Globus pallidus (tissue), 1 donor: ENCODE data around the gene ADRB2.
"Not testable (repeated sequence)": the region's sequence is repeated elsewhere in the genome, so short reads cannot be mapped to it uniquely, and the experiment has no call there.

Source experiments
- DNase-seq: peaks from one replicate; pipeline ENCODE4 v3.0.0-alpha.2; 2015; ENCODE audit warnings: low spot score

ADRB2 gene

DNA sequence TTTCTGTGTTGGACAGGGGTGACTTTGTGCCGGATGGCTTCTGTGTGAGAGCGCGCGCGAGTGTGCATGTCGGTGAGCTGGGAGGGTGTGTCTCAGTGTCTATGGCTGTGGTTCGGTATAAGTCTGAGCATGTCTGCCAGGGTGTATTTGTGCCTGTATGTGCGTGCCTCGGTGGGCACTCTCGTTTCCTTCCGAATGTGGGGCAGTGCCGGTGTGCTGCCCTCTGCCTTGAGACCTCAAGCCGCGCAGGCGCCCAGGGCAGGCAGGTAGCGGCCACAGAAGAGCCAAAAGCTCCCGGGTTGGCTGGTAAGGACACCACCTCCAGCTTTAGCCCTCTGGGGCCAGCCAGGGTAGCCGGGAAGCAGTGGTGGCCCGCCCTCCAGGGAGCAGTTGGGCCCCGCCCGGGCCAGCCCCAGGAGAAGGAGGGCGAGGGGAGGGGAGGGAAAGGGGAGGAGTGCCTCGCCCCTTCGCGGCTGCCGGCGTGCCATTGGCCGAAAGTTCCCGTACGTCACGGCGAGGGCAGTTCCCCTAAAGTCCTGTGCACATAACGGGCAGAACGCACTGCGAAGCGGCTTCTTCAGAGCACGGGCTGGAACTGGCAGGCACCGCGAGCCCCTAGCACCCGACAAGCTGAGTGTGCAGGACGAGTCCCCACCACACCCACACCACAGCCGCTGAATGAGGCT, at the start of gene ADRB2:
Gene ADRB2, plus strand, starts transcription at position 559 of the 686 bp plus-strand sequence. CDS start 221 bp downstream, outside the sequence.
- peak; percentile 90 for DNase-seq

DNA sequence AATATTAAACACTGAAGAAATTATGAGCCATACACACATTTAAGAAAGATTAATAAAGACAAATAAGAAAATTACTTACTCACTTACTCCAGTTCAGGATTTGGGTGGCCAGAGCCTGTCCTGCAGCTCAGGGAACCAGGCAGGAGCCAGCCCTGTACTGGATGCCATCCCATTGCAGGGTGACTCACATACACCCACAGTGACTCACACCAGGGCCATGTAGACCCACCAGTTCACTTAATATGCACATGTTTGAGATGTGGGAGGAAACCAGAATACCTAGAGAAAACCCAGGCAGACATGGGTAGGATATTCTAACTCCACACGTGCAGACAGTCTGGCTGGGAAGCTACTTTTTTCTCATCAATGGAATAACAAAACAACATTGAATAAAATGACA, 49.6 kb upstream of the ADRB2 start:
- no peak for DNase-seq

DNA sequence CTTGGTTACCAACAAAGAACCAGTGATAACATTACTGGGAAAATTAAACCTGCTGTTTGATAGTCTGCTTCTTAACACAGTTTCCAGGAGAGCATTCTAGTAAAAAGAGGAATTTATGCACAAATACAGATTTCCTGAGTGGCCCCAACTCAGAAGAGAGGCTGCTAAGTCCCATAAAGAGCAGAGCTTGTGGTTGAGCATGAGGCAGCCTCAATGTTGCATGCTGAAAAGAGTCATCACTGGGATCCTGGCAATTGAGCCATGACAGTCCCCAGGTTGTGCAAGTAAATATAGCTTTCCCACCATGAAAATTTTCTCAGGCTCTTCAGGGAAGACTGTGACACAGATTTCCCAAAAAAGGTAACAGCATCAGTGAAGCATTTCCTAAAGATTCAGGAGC, 47.5 kb upstream of the ADRB2 start:
- no peak for DNase-seq

DNA sequence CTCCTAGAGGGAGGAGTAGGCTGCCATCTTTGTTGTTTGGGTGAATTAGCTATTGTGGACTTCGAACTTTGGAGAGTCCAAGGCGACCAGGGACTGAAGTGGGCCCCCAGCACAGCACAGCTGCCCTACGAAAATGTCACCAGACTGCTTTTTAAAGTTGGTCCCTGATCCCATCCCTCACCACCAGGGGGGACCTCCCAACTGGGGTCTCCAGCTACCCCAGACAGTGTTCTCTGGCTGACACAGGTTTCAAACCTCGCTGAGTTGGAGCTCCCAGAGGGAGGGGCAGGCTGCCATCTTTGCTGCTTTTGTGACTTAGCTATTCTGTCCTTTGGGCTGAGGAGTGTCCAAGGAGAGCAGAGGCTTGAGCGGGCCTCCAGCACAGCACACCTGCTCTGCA, 45.7 kb upstream of the ADRB2 start:
- no peak for DNase-seq

DNA sequence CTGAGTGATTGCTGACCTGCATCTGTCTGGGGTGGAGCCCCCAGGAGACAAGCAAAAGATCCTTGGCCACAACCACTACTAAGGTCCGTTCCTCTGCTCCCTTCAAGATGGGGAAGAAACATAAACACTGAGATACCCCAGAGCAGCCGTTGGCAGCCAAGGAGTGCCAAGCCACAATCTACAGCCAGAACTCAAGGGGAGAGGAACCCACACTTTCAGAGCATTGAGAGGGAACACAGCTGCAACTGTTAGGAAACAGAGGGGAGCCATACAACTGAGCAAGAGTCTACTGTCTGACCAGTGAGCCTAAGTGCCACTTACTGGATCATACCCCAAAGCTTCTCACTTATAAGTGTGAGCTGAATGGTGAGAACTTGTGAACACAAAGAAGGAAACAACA, 44.6 kb upstream of the ADRB2 start:
- no peak for DNase-seq

DNA sequence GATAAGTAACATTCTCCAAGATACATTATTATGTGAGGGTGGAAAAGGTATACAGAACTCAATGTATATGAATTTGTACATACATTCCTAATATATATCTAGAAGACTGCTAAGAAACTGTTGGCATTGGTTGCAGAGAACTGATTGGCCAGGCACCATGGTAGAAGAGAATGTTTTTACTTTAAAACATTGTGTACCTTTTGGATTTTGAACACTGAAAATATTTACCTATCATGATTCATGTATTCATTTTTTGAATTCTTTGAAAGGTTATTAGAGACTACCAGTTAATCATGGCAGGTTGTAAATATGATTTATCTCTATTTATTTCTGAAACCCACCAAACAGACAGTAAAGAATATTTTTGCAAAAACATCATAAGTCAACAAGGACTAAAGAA, 41.2 kb upstream of the ADRB2 start:
- DNase-seq, result no peak

DNA sequence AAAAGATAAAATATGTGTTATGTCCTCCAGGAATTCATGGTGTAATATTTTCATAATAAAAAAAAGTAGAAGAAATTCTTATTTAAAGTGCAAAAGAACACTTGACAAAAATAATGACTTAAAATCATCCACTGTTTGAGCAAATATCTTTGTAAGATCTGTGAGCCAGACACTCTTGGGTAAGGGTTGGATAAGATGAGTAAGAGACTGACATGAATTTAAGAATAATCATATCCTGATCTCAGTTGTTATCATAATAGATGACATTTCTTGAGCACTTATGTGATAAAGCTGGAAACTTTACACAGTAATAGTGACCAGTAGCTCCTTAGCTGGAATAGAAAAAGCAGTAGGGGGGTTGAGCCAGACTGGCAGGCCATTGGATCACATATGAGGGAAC, 40.0 kb upstream of the ADRB2 start:
- no peak for DNase-seq

DNA sequence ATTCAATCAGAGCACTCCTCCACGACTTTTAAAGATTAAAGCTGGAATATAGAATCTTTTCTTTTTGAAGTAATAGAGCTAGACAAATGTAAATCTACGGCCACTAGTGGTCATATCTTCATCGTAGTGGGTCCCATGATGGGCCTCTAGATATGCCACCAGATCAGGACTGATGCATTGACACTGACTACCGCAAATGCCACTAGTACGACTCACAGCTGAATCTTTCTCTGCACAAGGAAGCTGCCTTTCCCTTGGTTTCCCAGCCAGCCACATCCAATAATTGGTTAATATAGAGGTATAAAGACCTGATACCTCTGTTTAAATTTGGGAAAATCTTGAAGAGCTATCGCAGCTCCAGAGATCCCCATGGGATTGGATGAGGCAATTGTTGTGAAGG, 37.8 kb upstream of the ADRB2 start:
- DNase-seq, result no peak

DNA sequence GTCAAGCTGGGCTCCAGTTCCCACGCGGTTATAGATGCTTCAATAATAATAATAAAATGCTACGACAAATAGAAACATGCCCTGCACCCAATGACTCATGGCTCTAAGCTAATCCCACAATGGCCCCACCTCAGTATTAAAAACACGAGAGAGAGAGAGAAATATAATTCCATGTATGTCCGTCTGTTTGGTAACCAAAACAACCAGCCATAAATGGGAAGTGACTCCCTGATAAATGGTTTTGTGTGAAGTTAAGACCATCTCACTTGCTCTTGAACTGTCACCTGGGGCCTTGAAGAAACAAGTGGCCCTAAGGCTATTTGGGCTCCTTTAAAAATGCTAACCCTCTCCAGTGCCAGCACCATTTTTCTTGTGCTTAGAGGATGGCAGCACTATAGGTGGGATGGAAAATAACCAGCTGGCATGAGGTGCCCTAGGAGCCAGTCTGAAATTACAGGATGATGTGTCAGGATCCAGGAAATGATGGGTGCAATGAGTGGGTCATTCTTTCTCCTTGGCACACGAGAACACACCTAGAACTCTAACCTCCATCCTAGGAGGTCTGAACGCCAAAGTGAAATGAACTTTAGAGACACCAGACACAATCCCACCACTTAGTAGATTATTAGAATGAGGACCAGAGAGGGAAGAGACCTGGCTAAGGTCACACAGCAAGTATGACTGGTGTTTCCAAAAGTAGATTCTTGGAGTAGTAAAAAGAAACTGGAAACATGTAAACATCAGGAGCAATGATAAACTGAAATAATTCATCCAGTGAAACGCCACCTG, 35.7 kb upstream of the ADRB2 start:
- DNase-seq, result no peak

DNA sequence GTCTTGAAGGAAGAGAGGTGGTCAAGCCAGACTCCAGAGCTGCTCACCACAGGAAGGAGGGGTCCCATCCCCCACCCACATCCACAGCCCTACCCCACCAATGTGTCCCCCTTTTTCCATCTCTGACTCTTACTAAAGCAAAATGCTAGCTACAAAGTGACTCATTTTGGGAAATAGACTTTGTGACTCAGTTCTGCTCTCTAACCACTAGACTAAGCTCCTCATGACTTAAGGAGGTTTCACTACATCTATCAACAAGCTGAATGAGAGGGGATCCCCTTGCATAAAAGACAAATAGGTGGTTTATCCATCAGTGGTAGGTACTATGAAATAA, 35.1 kb upstream of the ADRB2 start:
- DNase-seq, result no peak

DNA sequence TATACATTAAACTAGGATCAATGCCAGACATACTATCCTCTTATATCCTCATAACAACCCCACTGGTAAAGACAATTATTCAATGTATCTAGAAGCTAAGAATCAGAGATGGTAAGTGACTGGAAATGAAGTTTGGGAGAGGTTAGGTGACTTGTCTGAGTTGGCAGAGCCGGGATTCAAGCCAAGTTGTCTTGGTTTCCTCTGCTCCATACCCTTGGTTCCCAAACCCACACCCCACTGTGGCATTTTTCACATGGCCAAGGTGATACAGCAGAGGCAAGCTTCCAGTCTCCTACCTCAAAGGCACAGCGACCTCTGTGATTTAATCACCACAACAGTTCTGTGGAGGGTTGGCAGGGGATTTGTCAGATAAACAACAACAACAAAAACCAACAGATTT, 34.7 kb upstream of the ADRB2 start:
- DNase-seq, result no peak

DNA sequence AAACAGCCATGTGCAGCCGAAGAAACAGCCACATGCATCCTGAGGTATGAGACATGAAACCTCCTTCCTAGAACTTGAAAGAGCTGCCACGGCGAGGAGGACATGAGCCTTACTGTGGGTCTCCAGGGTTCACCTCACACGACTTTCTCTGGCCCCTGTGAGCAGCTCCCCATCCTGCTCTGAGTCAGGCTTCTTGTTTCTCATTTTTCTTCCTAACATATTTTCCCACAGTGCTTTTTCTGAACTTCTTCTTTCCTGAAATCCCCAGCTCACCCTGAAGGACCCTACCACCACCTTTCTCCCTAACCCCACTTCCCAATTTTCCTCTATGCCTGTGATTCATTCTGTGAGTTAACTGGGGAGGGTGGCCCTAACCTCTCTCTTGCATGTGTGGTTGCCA, 33.7 kb upstream of the ADRB2 start:
- no peak for DNase-seq

DNA sequence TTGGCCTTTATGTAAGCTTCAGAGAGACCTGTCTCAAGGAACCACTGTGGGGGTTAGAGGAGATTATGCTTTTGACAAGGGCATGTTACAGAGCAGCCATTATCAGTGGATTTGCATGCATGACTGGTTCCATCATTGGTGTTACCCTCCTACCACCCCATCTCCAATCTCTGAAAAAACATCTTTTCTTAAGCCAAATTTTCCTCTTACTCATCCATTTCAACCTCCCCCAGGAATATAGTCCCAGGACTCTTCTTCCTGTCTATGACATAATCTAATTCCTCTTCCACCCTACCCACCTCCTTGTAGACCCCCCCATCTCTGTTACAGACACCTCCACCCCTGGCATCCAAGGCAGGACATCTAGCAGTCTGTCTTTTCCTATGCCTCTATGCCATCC, 33.1 kb upstream of the ADRB2 start:
- no peak for DNase-seq

DNA sequence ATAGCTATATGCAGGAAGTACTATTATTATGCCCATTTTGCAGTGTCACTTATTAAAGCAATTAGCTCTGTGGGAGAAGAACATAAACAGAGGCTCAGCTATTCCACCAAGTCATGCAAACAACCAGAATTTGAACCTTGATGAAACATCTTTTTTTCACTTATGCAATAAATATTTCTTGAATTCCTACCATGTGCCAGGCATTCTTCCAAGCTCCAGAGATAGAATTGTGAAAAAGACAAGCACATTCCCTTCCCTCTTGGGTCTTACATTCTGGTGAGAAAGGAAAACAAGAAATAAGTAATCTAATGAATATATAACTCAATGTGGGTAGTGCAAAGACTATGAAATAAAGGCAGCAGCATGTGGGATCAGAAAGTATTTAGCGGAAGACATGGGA, 32.1 kb upstream of the ADRB2 start:
- DNase-seq, result no peak

DNA sequence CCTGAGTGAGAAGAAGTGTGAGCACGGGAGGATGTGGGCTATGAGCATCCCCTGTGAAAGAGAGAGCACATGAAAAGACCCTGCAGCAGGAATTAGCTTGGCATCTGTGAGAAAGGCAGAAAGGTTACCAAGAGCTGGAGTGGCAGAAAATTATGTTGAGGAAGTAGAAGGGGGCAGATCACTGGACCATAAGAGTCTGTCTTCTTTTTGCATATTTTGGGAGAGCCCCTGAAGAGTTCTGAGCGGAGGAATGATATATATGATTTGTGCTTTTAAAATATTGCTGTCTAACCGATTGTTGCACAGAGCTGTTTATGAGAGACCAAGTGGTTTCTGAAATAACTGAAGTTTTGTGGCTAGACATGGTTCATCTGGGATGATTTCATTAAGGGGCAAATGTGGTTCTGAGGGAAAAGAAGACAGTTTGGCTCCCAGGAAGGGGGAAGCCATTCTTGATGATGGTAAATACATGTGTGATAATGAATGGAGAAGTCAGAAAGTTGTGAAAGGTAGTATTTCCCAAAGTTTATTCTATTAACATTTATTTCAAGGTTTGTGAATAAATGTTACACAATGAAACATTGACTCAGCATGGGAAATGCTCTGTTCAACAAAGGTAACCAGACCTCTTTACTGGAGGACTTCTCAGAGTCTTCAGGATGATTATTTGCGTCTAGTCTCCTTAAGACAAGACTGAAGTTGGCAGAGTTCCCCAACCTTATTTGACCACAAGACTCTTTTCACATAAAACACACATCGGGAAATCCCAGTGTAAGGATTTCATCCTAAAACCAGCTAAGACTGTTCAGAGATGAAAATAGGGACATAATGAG, 31.5 kb upstream of the ADRB2 start:
- no peak for DNase-seq

DNA sequence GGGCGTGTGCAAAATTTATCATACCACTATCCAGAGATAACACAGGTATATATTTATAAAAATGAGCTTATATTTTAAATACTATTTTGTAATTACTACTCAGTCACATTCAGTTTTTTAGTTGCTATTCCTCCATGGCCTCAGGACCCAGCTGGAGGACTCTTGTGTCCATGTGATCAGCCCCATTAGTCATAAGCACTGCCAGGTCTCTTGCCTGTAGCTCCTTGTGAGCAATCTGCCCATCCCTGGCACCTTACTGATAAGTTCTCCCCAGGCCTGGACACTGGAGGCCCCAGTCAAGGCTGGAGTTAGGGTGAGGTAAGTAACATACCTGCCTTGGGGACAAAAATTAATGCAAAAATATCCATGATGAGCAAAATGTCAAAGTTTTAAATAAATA, 29.5 kb upstream of the ADRB2 start:
- DNase-seq, result no peak

DNA sequence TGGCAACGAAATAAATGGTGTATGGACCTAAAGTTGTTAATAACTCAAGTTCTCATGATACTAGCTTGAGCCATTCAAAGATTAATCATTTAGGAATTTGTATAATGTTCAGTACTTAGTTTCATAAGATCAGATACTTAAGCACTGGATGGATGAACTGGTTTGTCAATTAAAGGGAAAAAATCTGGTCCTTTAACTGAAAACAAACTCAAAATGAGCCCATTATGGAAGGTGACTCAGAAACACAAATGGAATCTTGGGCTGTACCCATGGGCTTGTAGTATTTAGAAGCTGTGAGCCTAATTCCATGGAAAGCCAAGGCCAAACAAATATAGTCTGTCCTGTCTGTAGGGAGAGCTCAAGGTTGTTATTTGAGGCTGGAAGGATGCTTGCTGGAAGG, 27.6 kb upstream of the ADRB2 start:
- DNase-seq, result no peak

DNA sequence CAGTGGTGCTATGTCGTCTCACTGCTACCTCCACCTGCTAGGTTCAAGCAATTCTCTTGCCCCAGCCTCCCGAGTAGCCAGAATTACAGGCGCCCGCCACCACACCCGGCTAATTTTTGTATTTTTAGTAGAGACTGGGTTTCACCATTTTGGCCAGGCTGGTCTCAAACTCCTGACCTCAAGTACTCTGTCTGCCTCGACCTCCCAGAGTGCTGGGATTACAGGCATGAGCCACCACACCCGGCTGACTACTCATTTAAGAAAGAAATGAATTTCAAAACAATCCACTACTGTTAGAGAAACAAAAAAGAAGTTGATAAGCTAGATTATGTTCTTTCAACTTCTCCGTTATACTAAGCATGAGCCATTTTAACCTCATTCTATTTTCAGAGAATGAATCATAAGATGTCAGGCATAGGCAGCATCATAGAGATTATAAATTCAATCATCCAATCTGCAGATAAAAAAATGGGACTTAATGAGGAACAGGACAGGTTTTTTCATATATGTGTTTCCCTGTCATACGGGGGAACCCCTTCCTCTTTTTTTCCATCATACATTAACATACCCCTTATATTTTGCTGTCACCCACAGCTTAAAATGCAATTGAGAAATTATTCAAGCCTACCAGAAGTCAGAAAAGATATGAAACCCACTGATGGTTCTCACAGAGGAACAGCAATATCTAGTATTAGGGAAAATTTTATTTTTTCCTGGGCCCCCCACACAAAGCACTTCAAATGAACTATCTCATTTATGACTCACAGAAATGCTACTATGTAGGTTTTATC, 26.5 kb upstream of the ADRB2 start:
- no peak for DNase-seq

DNA sequence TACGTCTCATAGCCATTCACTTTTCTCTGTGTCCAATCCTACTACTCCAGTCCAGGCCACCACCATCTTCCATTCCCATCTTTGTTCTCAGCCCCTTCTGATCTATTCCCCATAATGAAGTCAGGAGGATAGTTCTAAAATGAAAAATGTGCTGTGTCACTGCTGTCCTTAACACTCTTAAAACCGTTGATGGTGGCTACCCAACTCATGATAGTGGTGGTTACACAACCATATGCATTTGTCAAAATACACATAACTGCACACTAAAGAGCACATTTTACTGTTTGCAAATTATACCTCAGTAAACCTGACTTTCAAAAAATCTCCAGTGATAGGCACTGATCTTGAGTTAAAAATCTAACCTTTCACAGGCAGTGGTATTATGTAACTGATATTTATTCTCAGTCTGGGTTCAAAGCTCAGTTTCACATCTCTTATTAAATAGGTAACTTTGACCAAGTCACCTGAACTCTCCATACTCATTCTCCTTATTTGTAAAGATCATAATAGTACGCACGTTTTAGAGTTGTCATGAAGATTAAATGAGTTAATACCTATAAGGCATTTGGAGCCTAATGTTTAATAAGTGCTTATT, 24.6 kb upstream of the ADRB2 start:
- DNase-seq, result no peak

DNA sequence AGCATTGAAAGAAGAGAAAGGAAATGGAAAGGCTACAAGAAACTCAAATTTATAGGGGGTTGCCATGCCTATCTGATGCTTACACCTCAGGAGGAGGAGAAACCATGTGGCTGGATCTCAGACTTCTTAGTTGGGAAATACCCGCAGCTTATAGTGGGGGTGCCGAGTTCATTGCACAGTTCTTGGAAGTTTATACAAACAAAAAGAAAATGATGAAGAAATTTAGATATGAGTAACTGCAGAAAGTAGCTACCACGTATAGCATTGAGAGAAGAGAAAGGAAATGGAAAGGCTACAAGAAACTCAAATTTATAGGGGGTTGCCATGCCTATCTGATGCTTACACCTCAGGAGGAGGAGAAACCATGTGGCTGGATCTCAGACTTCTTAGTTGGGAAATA, 23.0 kb upstream of the ADRB2 start:
- not testable (repeated sequence) for DNase-seq

DNA sequence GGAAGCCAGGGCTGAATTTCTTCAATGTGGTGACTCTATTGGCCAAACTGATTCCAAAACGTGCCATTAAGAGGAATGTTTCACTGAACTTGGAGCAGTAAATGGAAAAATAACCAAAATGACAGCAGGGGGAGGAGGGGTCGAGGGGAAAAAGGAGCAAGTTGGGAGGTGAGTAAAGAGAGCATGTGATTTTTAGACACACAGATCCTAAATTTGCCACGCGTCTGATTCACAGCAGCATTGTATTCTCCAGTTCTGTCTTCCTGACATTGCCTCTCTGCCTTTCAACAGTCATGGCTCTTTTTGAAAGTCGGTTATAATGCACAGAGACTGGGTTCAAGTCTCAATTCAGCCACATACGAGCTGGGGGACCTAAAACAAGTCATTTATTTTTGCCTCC, 22.0 kb upstream of the ADRB2 start:
- DNase-seq, result no peak
